Neural progenitor cell (in vitro differentiated cells): ENCODE results near the gene COL4A3.

Source experiments
- EZH2 ChIP-seq: fragments of 200-600 bp; sonication (generic); IDR thresholded peaks from 2 replicates; pipeline ENCODE4 v1.6.1; 2017; ENCODE audit warnings: antibody characterized with exemption, mild to moderate bottlenecking, moderate library complexity
- EZH2phosphoT487 ChIP-seq: fragments of 200-600 bp; sonication (generic); IDR thresholded peaks from 2 replicates; pipeline ENCODE4 v1.6.1; 2017; ENCODE audit warnings: antibody characterized with exemption
- TF ChIP-seq, protein P1 (sequence below): fragments of 200-600 bp; sonication (generic); IDR thresholded peaks from 2 replicates; pipeline ENCODE4 v1.5.1; 2017; ENCODE audit warnings: antibody characterized with exemption, mild to moderate bottlenecking

DNA sequence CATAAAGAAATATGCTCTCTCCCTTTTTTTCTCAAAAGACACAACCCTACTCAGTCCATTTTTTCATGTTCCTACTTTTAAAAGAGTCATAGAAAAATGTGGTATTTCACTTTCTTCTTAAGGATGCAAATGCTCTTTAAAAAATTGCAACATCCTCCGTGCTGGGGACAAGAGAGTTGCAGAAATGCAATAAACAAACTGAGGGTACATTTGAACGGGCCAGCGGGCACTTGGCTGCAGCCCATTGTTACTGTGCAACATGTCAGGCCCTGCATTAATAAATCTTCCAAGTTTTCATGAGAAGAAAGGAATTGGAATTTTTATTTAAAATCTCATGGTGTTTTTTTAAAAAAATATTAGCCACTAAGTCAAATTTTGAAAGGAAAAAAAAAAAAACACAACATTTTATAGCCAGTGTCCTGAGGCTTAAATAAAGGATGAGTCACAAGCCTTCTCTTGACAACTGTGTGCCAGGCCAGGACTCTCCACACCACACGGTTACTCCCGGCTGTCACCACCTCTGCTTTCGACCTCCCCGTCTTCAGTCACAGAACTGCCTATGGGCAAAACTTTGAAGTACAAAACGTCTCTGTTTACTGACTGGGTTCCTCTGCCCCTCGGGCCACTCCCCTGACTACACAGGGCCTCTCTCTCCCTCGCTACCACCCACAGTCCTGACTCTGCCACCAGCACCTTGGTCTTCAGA lies 103.1 kb downstream of the COL4A3 start:
- TF ChIP-seq, protein P1, sequence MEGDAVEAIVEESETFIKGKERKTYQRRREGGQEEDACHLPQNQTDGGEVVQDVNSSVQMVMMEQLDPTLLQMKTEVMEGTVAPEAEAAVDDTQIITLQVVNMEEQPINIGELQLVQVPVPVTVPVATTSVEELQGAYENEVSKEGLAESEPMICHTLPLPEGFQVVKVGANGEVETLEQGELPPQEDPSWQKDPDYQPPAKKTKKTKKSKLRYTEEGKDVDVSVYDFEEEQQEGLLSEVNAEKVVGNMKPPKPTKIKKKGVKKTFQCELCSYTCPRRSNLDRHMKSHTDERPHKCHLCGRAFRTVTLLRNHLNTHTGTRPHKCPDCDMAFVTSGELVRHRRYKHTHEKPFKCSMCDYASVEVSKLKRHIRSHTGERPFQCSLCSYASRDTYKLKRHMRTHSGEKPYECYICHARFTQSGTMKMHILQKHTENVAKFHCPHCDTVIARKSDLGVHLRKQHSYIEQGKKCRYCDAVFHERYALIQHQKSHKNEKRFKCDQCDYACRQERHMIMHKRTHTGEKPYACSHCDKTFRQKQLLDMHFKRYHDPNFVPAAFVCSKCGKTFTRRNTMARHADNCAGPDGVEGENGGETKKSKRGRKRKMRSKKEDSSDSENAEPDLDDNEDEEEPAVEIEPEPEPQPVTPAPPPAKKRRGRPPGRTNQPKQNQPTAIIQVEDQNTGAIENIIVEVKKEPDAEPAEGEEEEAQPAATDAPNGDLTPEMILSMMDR: no peak
- TF ChIP-seq EZH2 (no peak), EZH2phosphoT487 (no peak)
